Muscle of back (tissue), 11 donors: ENCODE results near the gene SCUBE1. TPM values are rescaled to one million over a fixed set of nuclear protein-coding genes. Genes with fewer than 3 reads are reported as not detected.

Experiments
- DNase-seq, 3 donors: peaks; one replicate each; pipeline versions ENCODE4 v3.0.0 to v3.0.0-alpha.2; 2013
- polyA plus RNA-seq, 10 donors: library from polyadenylated mRNA; unstranded; fragments of 120-200 nt; gene quantifications; one replicate each; pipeline ENCODE4 v1.2.1, GENCODE V29; 2013; ENCODE audit not compliant: insufficient read length in 10 of 10

SCUBE1 gene
- polyA plus RNA-seq, 10 donors: 0.20 to 1.1 (median 0.49) TPM

DNA sequence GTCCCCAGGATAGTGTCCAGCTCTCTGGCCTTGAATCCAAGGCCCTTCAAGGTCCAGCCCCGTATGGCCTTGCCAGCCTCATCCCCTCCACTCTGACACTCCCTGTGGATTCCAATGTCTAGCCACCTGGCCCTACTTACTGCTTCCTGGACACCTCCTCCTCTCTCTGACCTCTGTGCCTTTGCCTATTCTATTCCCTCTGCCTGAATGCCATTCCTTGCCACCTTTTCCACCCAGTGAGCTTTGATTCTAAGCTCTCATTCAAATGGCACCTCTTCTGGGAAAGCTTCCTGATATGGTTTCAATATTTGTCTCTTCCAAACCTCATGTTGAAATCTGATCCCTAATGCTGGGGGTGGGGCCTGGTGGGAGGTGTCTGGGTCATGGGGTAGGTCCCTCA, 124.4 kb downstream of the SCUBE1 start:
- no peak for DNase-seq

DNA sequence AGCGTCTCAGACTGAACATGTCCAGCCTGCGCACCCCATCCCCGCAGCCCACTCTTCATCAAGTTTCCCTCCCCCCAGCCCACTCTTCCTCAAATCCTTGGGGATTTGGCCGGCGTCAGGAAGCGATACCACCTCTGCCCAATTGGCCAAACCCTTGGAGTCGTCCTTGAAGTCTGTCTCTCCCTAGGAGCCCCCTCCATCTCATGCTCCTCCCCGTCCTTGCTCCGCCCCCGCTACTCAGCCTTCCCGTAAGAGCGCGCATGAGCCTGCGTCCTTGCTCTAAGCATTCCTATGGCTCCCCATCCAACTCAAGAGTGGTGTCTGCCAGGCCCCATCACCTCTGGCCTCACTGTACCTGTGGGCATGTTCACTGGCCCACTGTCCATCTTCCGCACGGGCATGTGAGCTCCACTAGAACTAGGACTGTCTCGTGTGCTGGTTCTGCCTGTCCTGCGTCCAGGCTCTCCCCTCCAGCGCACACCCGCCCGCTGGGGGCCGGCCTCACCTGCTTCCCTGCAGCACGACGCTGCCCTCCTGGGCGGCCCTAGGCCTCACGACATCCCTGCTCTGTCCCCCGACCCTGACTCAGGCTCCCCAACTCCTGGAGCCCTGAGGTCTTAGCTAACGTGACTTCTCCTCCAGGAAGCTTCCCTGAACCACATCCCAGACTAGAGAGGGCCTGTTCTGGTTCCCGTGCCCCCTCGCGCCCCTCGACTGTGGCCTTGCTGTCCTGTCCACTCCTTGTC, 125.7 kb downstream of the SCUBE1 start:
- no peak for DNase-seq

DNA sequence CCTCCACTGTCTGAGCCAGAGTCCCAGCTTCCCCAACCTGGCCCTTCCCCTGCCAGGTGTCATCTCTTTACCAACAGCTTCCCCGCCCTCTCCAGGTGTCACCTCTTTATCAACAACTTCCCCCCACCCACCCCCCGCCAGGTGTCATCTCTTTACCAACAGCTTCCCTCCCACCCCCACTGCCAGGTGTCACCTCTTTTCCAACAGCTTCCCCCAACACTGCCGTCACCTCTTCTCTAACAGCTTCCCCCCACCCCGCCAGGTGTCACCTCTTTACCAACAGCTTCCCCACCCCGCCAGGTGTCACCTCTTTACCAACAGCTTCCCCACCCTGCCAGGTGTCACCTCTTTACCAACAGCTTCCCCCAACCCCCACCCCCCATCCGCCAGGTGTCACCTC, 126.4 kb downstream of the SCUBE1 start:
- DNase-seq: no peak

DNA sequence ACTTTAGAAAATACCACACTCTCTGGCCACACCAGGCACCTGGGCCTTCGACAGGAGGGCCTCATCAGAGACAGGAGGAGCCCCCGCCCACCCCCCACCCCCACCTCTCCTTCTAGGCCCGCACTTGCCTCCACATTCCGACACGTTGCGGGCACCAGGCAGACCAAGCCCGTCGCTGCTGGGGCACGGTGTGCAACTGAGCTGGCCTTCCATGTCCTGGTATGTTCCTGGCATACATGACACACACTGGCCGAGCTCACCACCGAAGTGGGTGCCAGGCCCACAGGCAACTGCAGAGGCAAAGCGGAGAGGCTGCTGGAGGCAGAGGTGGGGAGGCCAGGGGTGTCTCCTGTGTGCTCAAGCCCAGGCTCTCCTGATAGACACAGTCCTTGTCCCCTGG, 129.2 kb downstream of the SCUBE1 start:
- no peak for DNase-seq

DNA sequence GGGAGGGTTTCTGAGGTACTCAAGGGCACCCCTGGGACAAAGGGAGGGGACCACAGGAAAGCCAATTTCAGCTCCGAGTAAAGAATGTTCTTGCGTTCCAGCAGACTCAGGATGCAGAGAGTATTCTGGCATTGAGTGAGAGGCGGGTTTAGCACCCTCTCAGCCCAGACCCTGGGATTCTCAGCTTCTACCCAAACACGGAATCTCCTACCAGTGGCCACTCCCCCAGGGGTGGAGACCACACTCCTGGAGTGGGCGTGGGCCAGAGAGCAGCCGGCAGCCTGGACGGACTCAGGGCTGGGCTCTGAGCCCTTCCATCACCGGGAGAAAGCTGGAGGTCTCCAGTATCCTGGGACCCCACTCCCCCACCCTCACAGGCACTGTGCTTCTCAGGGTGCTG, 130.1 kb downstream of the SCUBE1 start:
- DNase-seq: peak in 2 of 3 donors; percentile 36 to 62

DNA sequence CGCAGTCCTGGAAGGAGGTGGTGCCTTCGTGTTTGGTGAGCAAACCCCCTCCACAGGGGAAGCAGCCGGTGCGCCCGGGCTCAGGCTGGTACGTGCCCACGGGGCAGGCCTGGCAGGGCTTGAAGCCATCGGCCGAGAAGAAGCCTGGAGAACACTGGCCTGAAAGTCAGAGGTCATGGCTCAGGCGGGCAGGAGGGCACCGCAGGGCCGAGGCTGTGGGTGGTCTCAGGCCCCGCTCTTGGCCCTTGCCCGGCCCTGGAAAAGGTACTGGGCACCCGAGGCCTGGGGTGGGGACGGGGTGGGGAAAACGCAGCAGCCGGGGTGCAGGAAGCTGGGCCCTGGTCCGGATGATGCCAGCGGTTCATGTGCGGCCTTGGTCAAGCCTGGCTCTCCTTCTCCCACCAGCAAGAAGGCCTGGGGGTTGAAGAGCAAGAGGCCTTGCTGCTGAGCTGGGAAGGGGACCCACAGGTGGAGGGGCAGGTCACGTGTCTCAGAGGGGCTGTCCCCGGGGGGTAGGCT, 130.7 kb downstream of the SCUBE1 start:
- no peak for DNase-seq

DNA sequence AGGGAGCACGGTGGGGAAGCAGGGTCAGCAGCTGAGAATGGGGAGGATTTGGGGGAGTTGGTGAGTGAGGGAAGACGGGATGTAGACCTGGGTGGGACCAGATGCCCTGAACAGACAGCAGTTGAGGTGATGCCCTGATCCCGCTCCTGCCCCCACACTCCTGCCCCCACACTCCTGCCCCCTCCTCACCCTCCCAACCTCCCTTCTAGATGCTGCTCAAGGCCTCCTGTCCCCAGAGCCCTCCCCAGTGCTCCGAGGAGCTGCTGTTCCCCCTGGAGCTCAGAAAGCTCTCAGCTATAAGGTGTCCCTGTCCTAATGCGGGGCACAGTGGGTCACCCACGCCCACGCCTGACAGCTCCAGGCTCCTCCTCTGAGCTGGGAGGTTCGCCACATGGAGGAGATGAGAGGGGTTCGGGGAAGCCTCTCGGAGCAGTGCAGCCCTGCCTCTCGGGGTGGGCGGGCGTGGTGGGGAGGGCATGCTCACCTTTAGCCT, 131.2 kb downstream of the SCUBE1 start:
- no peak for DNase-seq

DNA sequence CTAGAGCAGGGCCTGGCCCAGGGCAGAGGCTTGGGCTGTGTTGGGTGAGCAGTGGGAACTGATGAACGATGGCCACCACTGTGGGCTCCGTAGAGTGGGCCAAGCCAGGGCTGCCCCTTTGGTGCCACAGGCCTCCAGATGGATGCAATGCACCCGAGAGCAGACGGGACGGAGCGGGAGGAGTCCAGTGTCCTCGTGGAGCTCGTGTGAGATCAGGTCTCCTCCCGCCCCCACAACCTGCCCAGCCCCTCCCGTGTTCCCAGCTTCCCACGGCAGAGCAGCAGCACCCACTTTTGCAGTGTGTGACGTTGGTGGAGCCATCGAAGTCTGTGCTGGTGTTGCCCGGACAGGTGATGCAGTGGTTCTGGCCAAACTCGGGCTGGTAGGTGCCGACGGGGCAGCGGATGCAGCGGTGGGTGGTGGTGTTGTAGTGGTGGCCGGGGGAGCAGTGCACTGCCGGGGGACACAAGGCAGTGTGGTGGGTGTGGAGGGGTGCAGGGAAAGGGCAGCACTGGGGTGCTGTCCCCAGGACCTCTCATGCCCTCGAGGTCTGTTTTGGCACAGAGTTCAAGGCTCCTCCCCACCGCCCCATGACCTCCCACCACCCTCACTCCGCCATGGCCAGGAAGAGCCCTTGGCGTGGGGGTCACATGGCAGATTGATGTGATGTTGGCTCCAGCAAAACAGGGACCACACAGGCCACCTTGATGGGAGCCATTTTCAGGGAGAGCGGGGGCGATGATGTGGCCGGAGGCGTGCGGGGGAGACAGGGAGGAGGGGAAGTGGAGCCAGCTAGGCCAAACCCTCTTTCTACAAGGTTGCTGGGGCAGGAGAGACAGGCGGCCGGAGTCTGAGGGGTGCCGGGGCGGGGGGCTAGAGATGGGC, 132.3 kb downstream of the SCUBE1 start:
- no peak for DNase-seq

DNA sequence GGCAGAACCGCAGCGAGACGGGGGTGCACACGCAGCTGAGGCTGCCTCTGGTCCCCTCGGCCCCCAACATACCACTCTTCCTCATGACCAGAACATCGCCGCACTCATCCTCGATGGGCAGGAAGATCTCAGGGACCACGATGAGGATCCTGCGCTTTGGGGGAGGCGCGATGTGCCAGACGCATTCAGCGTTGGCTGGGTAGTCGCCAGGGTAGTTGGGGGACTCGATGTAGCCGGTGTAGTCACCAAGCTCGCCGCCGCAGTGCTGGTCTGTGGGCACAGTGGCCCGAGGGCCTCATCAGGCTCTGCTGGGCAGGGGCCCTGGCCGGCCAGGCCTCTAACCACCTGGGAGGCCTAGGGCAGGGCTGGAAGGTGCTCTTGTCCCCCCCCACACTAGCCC, 133.2 kb downstream of the SCUBE1 start:
- DNase-seq: no peak

DNA sequence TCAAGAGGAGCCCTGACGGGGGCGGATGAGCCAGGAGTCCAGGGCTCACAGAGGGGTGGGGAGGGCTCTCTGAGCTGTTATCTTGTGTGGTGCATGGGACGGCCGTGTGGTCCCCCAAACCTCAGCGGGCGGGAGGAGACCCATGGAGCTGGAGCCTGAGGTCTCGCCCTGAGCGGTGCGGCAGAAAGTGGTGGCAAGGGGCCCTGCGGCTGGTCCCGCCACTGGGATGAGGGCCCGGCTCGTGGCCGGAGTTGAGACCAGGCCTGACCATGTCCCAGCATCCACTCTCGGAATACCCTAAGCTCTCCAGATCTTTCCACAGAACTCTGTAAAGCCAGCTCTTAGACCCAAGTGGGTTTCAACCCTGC, 133.7 kb downstream of the SCUBE1 start:
- no peak for DNase-seq

DNA sequence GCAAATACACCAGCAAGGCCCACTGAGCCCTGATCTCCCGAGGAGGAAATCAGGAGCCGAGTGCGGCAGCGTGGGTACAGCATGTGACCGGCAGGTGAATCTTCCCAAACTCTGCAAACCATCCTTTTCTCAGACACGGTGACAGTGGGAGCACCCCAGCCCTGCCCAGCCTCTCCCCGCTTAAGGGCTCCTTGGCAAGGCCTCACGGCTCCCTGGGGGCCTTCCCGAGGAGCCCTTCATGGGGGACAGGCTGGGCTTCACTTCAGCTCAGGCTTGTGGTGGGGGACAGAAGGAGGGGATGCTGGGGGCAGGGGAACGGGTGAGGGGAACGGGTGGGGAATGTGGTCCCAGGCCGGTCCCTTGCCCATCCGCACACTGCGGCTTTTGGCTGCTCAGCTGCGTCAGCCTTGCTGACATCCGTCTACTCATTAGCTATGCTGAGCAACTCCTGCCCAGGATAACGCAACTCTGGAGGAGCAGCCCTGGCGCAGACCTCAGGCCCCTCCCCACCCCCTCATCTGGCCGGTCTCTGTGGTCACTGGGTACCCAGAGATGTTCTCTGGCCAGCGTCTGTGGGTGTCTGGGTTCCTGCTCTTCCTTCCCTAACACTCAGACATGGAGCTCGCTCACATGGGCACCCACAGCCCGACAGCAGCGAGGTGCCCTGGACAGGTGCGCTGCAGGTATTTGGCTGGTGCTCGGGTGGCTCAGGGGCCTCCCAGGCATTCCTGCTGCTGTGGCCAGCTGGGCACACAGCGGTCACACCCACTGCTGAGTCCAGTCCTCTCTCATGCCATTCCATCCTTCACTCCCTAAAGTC, 134.3 kb downstream of the SCUBE1 start:
- DNase-seq: no peak

DNA sequence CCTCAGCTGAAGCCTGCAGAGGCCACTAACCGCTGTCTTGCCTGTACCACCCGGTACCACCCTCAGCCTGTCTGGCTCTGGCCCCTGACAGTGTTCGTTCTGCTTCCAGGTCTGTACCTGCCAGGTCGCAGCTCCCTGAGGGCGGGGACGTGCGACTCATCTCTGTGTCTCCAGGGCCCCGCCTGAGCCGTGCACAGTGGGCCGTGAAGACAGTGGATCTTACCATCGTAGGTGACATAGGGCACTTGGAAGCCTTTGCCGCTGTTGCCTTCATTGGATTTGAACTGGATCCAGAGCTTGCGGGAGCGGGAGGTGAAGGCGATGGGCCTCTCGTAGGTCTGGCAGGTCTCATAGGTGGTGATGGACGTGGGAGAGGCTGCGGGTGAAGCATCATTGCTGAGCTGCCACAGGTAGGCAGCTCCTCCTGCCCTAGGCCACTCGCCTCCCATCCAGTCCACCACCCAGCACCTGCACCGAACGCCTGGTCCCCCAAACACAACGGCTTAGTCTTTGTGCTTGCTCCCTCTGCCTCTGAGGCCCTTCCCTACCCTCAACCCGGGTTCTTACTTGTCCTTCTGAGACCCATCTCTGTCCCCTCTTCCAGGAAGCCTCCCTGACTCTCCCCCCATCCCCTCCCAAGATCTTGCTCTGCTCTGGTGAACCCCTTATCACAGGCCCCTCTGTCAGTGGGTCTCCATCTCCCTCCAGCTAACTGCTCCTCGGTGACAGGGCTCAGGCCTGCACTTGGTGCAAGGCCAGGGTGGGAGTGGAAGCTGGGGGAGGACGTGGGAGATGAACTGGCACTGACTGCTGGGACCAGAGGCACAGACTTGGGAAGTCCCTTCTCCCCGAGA, 135.1 kb downstream of the SCUBE1 start:
- no peak for DNase-seq

DNA sequence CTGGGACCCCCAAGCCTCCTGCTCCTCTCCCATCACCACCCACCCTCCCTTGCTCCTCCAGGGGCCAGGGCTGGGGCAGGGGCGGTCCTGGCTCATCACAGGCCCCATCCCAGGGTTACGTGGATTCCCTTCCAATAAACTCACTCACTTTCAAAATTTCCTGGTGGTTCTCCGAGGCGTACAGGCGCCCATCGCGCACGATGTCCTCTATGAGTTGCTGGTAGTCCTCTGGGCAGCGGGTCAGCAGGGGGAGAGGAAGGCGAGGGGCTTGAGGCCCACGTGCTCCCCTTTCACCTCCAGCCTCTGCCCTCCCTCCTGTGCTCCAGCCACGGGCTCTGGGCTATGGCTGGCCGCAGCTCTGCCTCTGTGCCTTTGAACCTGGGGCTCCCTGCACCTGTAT, 135.8 kb downstream of the SCUBE1 start:
- DNase-seq: no peak

DNA sequence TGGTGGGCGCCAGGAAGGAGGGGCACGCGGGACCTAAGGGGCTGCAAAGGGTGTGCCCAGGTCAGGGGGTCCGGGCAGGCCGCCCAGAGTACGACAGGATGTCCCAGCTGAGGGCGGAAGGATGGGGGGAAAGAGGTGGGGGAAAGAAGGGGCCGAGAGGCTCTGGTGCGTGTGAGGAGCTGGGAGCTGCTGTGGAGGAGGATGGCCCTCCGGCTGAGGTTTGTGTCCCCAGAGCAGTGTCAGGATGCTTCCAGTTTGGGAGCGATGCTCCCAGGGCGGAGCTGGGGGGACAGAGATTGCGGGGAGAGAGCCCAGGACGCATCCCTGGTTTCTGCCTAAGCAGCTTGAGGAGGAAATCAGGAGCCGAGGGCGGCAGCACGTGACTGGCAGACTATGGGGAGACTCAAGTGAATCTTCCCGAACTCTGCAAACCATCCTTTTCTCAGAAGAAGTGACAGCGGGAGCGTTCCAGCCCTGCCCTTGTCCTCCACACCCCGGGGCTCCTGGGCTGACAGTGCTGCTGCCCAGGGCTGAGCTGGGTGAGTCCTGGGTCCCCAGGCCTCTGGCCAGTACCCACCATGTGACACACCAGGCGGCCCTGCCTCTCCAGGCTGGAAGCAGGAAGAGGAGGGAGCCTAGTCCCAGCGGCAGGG, 136.5 kb downstream of the SCUBE1 start:
- no peak for DNase-seq

DNA sequence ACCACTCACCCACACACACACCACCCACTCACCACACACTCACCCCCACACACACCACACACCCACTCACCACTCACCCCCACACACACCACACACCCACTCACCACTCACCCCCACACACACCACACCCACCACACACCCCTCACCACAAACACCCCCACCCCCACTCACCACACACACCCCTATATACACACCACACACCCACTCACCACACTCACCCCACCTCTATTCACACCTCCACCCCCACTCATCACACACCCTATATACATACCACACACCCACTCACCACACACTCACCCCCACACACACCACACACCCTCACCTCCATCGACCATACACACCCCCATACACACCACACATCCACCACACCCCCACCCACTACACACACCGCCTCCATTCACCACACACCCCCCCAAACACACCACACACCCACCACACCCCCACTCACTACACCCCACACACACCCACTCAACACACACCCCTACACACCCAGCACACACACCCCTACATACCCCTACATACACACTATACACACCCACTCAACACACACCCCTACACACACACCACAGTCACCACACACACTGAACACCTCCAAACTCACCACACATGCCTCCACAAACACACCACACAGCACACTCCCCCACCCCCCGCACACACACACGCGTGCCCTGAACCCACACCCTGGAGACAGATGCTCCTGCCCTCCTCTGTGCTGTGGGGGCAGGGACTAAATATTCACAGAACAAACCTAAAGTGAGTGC, 137.2 kb downstream of the SCUBE1 start:
- DNase-seq: no peak

DNA sequence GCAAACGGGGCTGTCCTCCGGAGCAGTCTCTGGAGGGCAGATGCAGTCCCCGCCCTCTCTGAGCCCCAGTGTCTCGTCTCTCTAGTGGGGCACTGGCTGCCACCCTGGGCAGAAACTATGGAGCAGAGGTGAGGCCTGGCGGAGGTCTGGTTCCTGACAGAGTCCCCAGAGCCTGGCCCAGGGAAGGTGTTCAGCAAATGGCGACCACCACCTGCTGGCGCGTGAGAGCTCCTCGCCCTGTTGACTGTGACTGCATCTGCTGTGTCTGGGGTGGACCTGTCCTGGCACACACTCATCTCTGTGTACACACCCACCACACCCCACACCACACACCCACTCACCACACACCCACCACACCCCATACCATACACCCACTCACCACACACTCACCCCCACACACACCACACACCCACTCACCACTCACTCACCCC, 137.9 kb downstream of the SCUBE1 start:
- DNase-seq: no peak

DNA sequence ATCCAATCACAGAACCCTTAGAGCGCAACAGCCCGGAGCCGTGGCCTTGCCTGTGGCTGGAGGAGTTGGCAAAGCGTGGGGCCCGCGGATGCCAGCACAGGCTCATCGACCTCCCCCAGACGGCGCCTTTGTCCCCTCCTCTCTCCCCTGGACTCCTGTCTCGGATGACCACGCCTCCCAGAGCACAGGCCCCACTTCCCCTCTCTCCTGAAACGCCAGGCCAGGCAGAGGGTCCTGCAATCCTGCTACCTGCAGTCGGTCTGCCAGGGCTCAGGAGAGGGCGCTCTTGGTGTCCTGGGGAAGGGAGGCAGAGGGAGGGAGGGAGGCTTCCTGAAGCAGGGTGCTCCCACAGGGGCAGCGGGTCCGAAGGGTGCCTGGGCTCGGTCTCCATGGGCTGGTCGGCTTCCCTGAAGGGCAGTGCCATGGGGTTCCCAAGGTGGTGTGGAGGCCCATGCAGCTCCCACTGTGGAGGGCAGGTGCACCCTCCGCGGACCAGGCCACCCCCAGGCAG, 139.6 kb downstream of the SCUBE1 start:
- no peak for DNase-seq

DNA sequence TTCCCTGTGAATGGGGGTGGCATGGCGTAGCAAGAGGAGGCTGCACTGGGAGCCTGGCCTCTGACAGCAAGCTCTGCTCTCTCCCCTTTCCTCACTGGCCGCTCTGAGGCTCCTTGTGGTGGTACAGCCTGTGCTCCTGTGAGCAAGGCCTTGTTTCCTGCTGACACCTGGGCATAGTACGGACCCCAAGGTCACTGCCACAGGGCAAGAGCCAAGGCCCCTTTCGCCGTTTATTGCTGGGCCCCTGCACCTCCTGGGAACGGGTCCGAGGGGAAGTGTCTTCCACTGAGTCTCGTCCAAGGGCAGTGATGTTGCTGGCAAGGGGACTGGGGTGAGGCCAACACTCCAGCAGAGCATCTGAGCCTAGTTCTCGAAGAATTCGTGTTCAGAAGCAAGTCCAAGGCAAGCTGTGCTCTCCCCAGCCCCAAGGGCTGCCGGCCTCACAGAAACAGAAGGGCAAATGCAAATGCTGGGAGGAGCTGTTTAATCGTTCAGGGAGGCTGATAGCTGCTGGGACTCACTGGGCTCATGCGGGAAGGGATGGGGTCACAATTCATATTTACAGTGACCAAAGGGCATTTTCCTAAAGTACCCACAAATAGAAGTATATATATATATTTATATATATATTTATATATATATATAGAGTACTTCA, 140.3 kb downstream of the SCUBE1 start:
- no peak for DNase-seq

DNA sequence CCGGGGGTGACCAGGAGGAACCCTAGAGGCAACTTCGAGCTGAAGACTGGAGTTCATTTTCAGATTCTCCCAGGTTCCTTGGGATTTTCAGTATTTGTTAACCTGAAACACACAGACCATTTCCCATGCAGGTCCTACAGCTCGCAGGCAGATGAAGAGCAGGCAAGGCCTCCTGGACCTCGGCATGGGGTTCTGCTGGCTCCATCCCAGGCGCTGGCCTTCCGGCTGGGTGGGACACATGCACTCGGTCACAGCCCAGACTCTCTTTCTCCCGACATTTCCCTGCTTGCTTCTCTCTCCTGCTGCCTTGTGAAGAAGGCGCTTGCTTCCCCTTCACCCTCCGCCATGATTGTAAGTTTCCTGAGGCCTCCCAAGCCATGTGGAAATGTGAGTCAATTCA, 140.8 kb downstream of the SCUBE1 start:
- DNase-seq: no peak
